Lower leg skin (tissue), 4 donors: ENCODE data around the gene EIF2S1. TPM values are rescaled to one million over a fixed set of nuclear protein-coding genes. Genes with fewer than 3 reads are reported as not detected.

Source experiments
- DNase-seq, 2 donors: peaks; one replicate each; pipeline ENCODE4 v3.0.0-alpha.2; 2019; ENCODE audit warnings: low spot score in 2 of 2
- H3K4me3 ChIP-seq: fragments of 200-600 bp; sonication (generic); 2 replicates; pipeline ENCODE4 v1.5.1; 2017; ENCODE audit warnings: mild to moderate bottlenecking, low read depth; ENCODE audit not compliant: poor library complexity, severe bottlenecking
- CTCF ChIP-seq, 3 donors: fragments of 450-650 bp; IDR thresholded peaks; one replicate each; pipeline ENCODE4 v1.5.1; 2016; ENCODE audit warnings: antibody characterized with exemption in 3 of 3, mild to moderate bottlenecking in 3 of 3, moderate library complexity in 2 of 3
- POLR2A ChIP-seq, 2 donors: fragments of 450-650 bp; IDR thresholded peaks; one replicate each; pipeline ENCODE4 v1.6.1; 2016 to 2017; ENCODE audit warnings: antibody characterized with exemption in 2 of 2, mild to moderate bottlenecking in 1 of 2, moderate library complexity in 1 of 2
- WGBS, 2 donors: methylation state at CpG; one replicate each; pipeline ENCODE4 v1.1.5; 2018; 5-methylcytosine and 5-hydroxymethylcytosine counted together
- intact Hi-C: fragments of 100-400 bp; cut with DNase I; formaldehyde crosslinking; loops from one replicate; pipeline ENCODE4 v1.15.0; 2023; ENCODE audit warnings: low total_unique reads
- total RNA-seq, 4 donors: library from RNA; depleted of rRNA; stranded (reverse); fragments of >200 nt; gene quantifications; one replicate each; pipeline ENCODE4 v1.1.0, GENCODE V29; 2016

EIF2S1 gene
- total RNA-seq, 4 donors from 2014 or later = 72.3 to 113 (median 96.4) TPM

- DNase-seq = no peak
- intact Hi-C loops = no loop called here
- no peak for TF ChIP-seq CTCF (IDR thresholded peaks at IDR 0.05)
- TF ChIP-seq POLR2A (IDR thresholded peaks at IDR 0.05) = no peak
- H3K4me3 ChIP-seq = no peak overlapping the region
Measured at GRCh38 chr14:67377916-67378315, 17.8 kb downstream of the EIF2S1 start.

- TF ChIP-seq CTCF (IDR thresholded peaks at IDR 0.05) (no peak), POLR2A (IDR thresholded peaks at IDR 0.05) (no peak)
- 45 to 52% methylated on average over 2 of the region's 2 CpGs for WGBS, 2 donors
- no peak for DNase-seq
Measured at GRCh38 chr14:67385120-67385519, 25.0 kb downstream of the EIF2S1 start.

GRCh38 chr14:67385618-67386017 lies 25.5 kb downstream of the EIF2S1 start:
- no peak overlapping the region for H3K4me3 ChIP-seq
- WGBS, 2 donors = 54 to 57% methylated on average over 2 of the region's 2 CpGs
- no peak for DNase-seq
- TF ChIP-seq POLR2A (IDR thresholded peaks at IDR 0.05) = no peak
- intact Hi-C loops = no loop called here

More at GRCh38 chr14:67385120-67385519, 25.0 kb downstream of the EIF2S1 start:
- no peak overlapping the region for H3K4me3 ChIP-seq
- intact Hi-C loops = no loop called here

GRCh38 chr14:67387195-67387594 lies 27.1 kb downstream of the EIF2S1 start:
- intact Hi-C loops = no loop called here
- TF ChIP-seq CTCF (IDR thresholded peaks at IDR 0.05) (no peak), POLR2A (IDR thresholded peaks at IDR 0.05) (no peak)
- 68 to 84% methylated on average over 2 of the region's 2 CpGs for WGBS, 2 donors
- DNase-seq = no peak
- no peak overlapping the region for H3K4me3 ChIP-seq

- no peak overlapping the region for H3K4me3 ChIP-seq
- DNase-seq = no peak
- TF ChIP-seq POLR2A (IDR thresholded peaks at IDR 0.05) (no peak), CTCF (IDR thresholded peaks at IDR 0.05) (no peak)
- 84 to 89% methylated on average over 3 of the region's 3 CpGs for WGBS, 2 donors
- intact Hi-C loops = no loop called here
Measured at GRCh38 chr14:67389275-67389674, 29.1 kb downstream of the EIF2S1 start.

- H3K4me3 ChIP-seq = no peak overlapping the region
- no peak for DNase-seq
- intact Hi-C loops = no loop called here
- TF ChIP-seq POLR2A (IDR thresholded peaks at IDR 0.05) (no peak), CTCF (IDR thresholded peaks at IDR 0.05) (no peak)
- WGBS, 2 donors = 72 to 86% methylated on average over 1 of the region's 1 CpG
Measured at GRCh38 chr14:67389811-67390534, 29.8 kb downstream of the EIF2S1 start.
